K562 (cell line): ENCODE results near the gene HOXA10. TPM values are rescaled to one million over a fixed set of nuclear protein-coding genes. Genes with fewer than 3 reads are reported as not detected.

Experiments used
- ATAC-seq: fragments of 200-7000 bp; cut with Tn5 transposase; 3 replicates; pipeline ENCODE4 v1.9.1; 2020; ENCODE audit warnings: moderate library complexity
- BruUV-seq: library from RNA; stranded (reverse); fragments of 400-500 nt; replicated peaks from 2 replicates; lab custom pipeline; 2021; lab: Mats Ljungman, UMichigan
- CTCF ChIA-PET: fragments of 300-600 bp; formaldehyde crosslinking; extraction: SDS; loops from one replicate; lab custom pipeline; 2021; ENCODE audit warnings: low intra/inter-chr PET ratio; lab: Yijun Ruan, JAX
- POLR2A ChIA-PET: fragments of 300-600, 350-650 bp; sonication (Branson Sonifier 250); formaldehyde crosslinking; extraction: SDS; loops from one replicate; lab custom pipeline; 2021; ENCODE audit warnings: antibody characterized with exemption, inconsistent platforms; lab: Yijun Ruan, JAX
- DNase-seq, 4 experiments: peaks; one replicate each; pipeline versions ENCODE4 v3.0.0 to v3.0.0-alpha.2; 2011 to 2018; ENCODE audit warnings: low spot score in 3 of 4, mixed read lengths in 3 of 4; ENCODE audit errors: extremely low read depth in 1 of 4
- FAIRE-seq: peaks from 2 replicates; lab custom pipeline; 2011; peaks lifted over from hg19 to GRCh38; lab: Jason Lieb, UNC
- H2AFZ ChIP-seq: 2 replicates; pipeline ENCODE4 v1.6.0; 2011; ENCODE audit warnings: low read depth, low read length, control low read depth, inconsistent platforms
- H3K27ac ChIP-seq: fragments of 200-600 bp; 3 replicates; pipeline ENCODE4 v1.8.0; 2011; ENCODE audit warnings: low read depth, mild to moderate bottlenecking, control low read depth, inconsistent platforms, low read length, moderate library complexity, mixed read lengths; ENCODE audit errors: extremely low read depth
- H3K27me3 ChIP-seq, 2 experiments: fragments of 300-600 bp in 1 of 2; 2 replicates in 1 of 2; 3 replicates in 1 of 2; pipeline versions ENCODE4 v1.6.0 to v1.8.0; 2011; ENCODE audit warnings: inconsistent platforms in 2 of 2, low read length in 2 of 2, mild to moderate bottlenecking in 1 of 2, mixed read lengths in 1 of 2, moderate library complexity in 1 of 2; ENCODE audit not compliant: control insufficient read depth in 2 of 2, insufficient read depth in 2 of 2
- H3K36me3 ChIP-seq: fragments of 300-600 bp; 3 replicates; pipeline ENCODE4 v1.8.0; 2011; ENCODE audit warnings: mild to moderate bottlenecking, low read length, inconsistent platforms; ENCODE audit not compliant: control insufficient read depth, insufficient read depth
- H3K4me1 ChIP-seq, 2 experiments: fragments of 200-600 bp in 1 of 2; replicated peaks in 1 of 2; 2 replicates in 1 of 2; 3 replicates in 1 of 2; pipeline versions ENCODE4 v1.5.1 to v1.8.0; 2011; ENCODE audit warnings: inconsistent platforms in 2 of 2, low read length in 2 of 2, mild to moderate bottlenecking in 1 of 2, mixed read lengths in 1 of 2, moderate library complexity in 1 of 2; ENCODE audit not compliant: control insufficient read depth in 2 of 2, insufficient read depth in 2 of 2
- H3K4me2 ChIP-seq: 2 replicates; pipeline ENCODE4 v1.6.1; 2011; ENCODE audit warnings: low read length, control low read depth, inconsistent platforms, mixed read lengths; ENCODE audit not compliant: insufficient read depth
- H3K4me3 ChIP-seq: fragments of 200-600 bp; sonication (generic), shearing (Covaris generic); 2 replicates; pipeline ENCODE4 v1.5.1; 2016; ENCODE audit warnings: control low read depth, inconsistent platforms
- H3K79me2 ChIP-seq: fragments of 200-600 bp; 3 replicates; pipeline ENCODE4 v1.8.0; 2011; ENCODE audit warnings: low read length, inconsistent platforms; ENCODE audit not compliant: control insufficient read depth, insufficient read depth
- H3K9ac ChIP-seq, 2 experiments: 2 replicates each; pipeline versions ENCODE4 v1.6.0 to v1.6.1; 2011; ENCODE audit warnings: low read depth in 2 of 2, low read length in 2 of 2, control low read depth in 1 of 2, inconsistent platforms in 1 of 2, mild to moderate bottlenecking in 1 of 2, mixed read lengths in 1 of 2; ENCODE audit not compliant: insufficient read depth in 1 of 2
- H3K9me1 ChIP-seq: one replicate; pipeline ENCODE4 v1.6.0; 2011; ENCODE audit warnings: inconsistent platforms, mild to moderate bottlenecking, low read length, moderate library complexity; ENCODE audit not compliant: control insufficient read depth, insufficient read depth
- H3K9me3 ChIP-seq: replicated peaks from 2 replicates; pipeline ENCODE4 v1.5.1; 2011; ENCODE audit warnings: low read depth, low read length, inconsistent platforms; ENCODE audit not compliant: control insufficient read depth, insufficient read depth
- H4K20me1 ChIP-seq: replicated peaks from 2 replicates; pipeline ENCODE4 v1.6.1; 2011; ENCODE audit warnings: low read length, inconsistent platforms, mixed read lengths; ENCODE audit not compliant: control insufficient read depth, insufficient read depth
- CHD4 ChIP-seq: fragments of 200-600 bp; sonication (generic); IDR thresholded peaks from 3 replicates; pipeline ENCODE4 v1.6.1; 2012; ENCODE audit warnings: low read depth, mild to moderate bottlenecking, mixed read lengths, low read length, inconsistent platforms; ENCODE audit not compliant: insufficient read depth, insufficient replicate concordance, poor library complexity, severe bottlenecking
- CREM ChIP-seq: IDR thresholded peaks from 2 replicates; pipeline ENCODE4 v1.6.1; 2014; ENCODE audit warnings: antibody characterized with exemption, low read depth
- IRF9 ChIP-seq: fragments of 450-650 bp; IDR thresholded peaks from 2 replicates; pipeline ENCODE4 v1.6.1; 2016; ENCODE audit warnings: missing biosample characterization, missing genetic modification characterization
- MBD1 ChIP-seq: fragments of 250-450 bp; sonication (Bioruptor Pico); IDR thresholded peaks from 2 replicates; pipeline ENCODE4 v1.8.0; 2022; ENCODE audit warnings: inconsistent platforms
- MYNN ChIP-seq, 2 experiments: sonication (generic); formaldehyde crosslinking in 1 of 2; IDR thresholded peaks; 2 replicates each; pipeline versions ENCODE4 v1.5.0 to v1.6.1; 2016 to 2020; ENCODE audit warnings: antibody characterized with exemption in 1 of 2, missing genetic modification reagents in 1 of 2
- NRF1 ChIP-seq, 2 experiments: fragments of 450-650 bp; IDR thresholded peaks in 1 of 2; conservative IDR thresholded peaks in 1 of 2; 2 replicates each; pipeline ENCODE4 v1.6.1; 2014; ENCODE audit warnings: mild to moderate bottlenecking in 2 of 2
- RAD21 ChIP-seq, 2 experiments: fragments of 250-450 bp in 1 of 2; fragments of 450-650 bp in 1 of 2; sonication (Bioruptor Pico) in 1 of 2; formaldehyde crosslinking in 1 of 2; IDR thresholded peaks in 1 of 2; conservative IDR thresholded peaks in 1 of 2; 2 replicates each; pipeline versions ENCODE4 v1.4.0 to v1.8.0; 2020 to 2022; ENCODE audit warnings: mild to moderate bottlenecking in 2 of 2, moderate library complexity in 1 of 2
- SMAD1 ChIP-seq: fragments of 150-350 bp; IDR thresholded peaks from 2 replicates; pipeline ENCODE4 v1.6.1; 2014; ENCODE audit warnings: low read length, low read depth; ENCODE audit not compliant: partially characterized antibody
- XRCC5 ChIP-seq: fragments of 200-400 bp; formaldehyde crosslinking; IDR thresholded peaks from 2 replicates; pipeline ENCODE4 v1.6.1; 2017; ENCODE audit warnings: low read depth, mild to moderate bottlenecking, low read length
- ZNF639 ChIP-seq, 2 experiments: fragments of 200-800 bp in 1 of 2; sonication (Bioruptor generic) in 1 of 2; sonication (generic) in 1 of 2; formaldehyde crosslinking in 1 of 2; IDR thresholded peaks in 1 of 2; conservative IDR thresholded peaks in 1 of 2; 2 replicates each; pipeline versions ENCODE4 v1.5.0 to v1.6.1; 2016 to 2020; ENCODE audit warnings: missing compliant biosample characterization in 1 of 2, missing genetic modification characterization in 1 of 2, missing genetic modification reagents in 1 of 2
- WGBS: fragments of 100-300 bp; shearing (Covaris generic); methylation state at CpG from one replicate; pipeline ENCODE4 v1.1.6; 2016; ENCODE audit warnings: low coverage, mixed read lengths; ENCODE audit not compliant: insufficient coverage; ENCODE audit errors: missing lambda C conversion rate; 5-methylcytosine and 5-hydroxymethylcytosine counted together
- in situ Hi-C: fragments of 300-500 bp; cut with MboI; formaldehyde crosslinking; loops from 4 replicates; pipeline ENCODE4 v1.15.0; 2018; ENCODE audit warnings: inconsistent platforms, mixed read lengths
- intact Hi-C: fragments of 100-400 bp; cut with micrococcal nuclease; formaldehyde crosslinking; loops from 2 replicates; pipeline ENCODE4 v1.14.2; 2022
- polyA plus RNA-seq, 8 experiments: library from polyadenylated mRNA; depleted of rRNA in 4 of 8; stranded (reverse) in 5 of 8; unstranded in 3 of 8; fragments of >200 nt; fragmentation: Nextera tagmentation in 2 of 8; fragmentation: Illumina TruSeq in 1 of 8; extraction: Ambion mirVana in 2 of 8; extraction: Trizol in 1 of 8; gene quantifications; 2 replicates each; pipeline versions ENCODE4 v1.2.1 to v1.2.3, GENCODE V29; 2011 to 2014; ENCODE audit warnings: inconsistent platforms in 1 of 8, missing spikeins in 1 of 8
- total RNA-seq, 7 experiments: library from RNA; depleted of rRNA in 6 of 7; stranded (reverse); fragments of >200 nt in 6 of 7; fragmentation: Illumina TruSeq in 2 of 7; extraction: Trizol in 2 of 7; gene quantifications; 2 replicates each; pipeline versions ENCODE4 v1.2.1 to v1.2.3, GENCODE V29; 2011 to 2021; ENCODE audit warnings: low replicate concordance in 1 of 7

The HOXA10 gene
- total and polyA plus RNA-seq, 9 of the 15 experiments (the other 6 are each of a cell fraction or from before 2014, with no cell fraction given), result not detected

GRCh38 chr7:27150568-27151340, 23.4 kb downstream of the HOXA10 start:
- no peaks in the 10 kb centered on the region for H4K20me1 ChIP-seq
- intact Hi-C loops, result no loop called here
- no peak overlapping the region for H3K4me3 ChIP-seq
- POLR2A ChIA-PET, result interaction anchor here (1.0 kb wide), 1 partner anchor 11 kb away, joined by 5 read pairs; no protein-coding TSS in a partner anchor
- H2AFZ ChIP-seq, result no peak overlapping the region
- CTCF ChIA-PET, result interaction anchor here (0.6 to 1.0 kb wide), 2 partner anchors 16 to 773 kb away, joined by 3 read pairs; no protein-coding TSS in a partner anchor
- ATAC-seq (peak; percentile 96), DNase-seq (peak; percentile 54 to 80 (median 75)), FAIRE-seq (no peak)
- in situ Hi-C loops, result loop anchor here (25.0 kb wide), 3 partner anchors 638 to 1263 kb away; no protein-coding TSS in a partner anchor
- H3K36me3 ChIP-seq, result no peaks in the 10 kb centered on the region
- H3K27me3 ChIP-seq, result peaks cover 53 to 91% of the 10 kb centered on the region in 2 experiments
- peaks cover 0 to 16% of the 10 kb centered on the region in 2 experiments; a peak in 2 of 5 replicates for H3K4me1 ChIP-seq
- H3K79me2 ChIP-seq, result no peaks in the 10 kb centered on the region
- 7% methylated on average over 50 of the region's 58 CpGs for WGBS
- no peak overlapping the region for H3K9ac ChIP-seq
- no peaks in the 10 kb centered on the region for H3K9me3 ChIP-seq
- no peaks in the 10 kb centered on the region for H3K9me1 ChIP-seq
- no TSS peak for BruUV-seq
- no peak overlapping the region; the same call in 1 of the 2 replicates for H3K4me2 ChIP-seq
- H3K27ac ChIP-seq, result no peak overlapping the region
- TF ChIP-seq RAD21 (CRISPR knock-in tag; conservative IDR thresholded peaks at IDR 0.05 in 1 of 2, IDR thresholded peaks at IDR 0.05 in 1 of 2), result peak in 1 of 2 experiments; percentile 54; a peak in 3 of 4 replicates
- TF ChIP-seq NRF1 (conservative IDR thresholded peaks at IDR 0.05 in 1 of 2, IDR thresholded peaks at IDR 0.05 in 1 of 2), result 0 out of 4 replicates have a peak, but pooled peaks of 1 of the 2 experiments have one; percentile 12
- TF ChIP-seq MYNN (IDR thresholded peaks at IDR 0.05), result no peak
- no peak for TF ChIP-seq MYNN (CRISPR knock-in tag; IDR thresholded peaks at IDR 0.05)
- no peak for TF ChIP-seq SMAD1
- TF ChIP-seq CREM, result 0 out of 2 replicates have a peak, but pooled peaks have one; percentile 24
- TF ChIP-seq MBD1 (CRISPR knock-in tag), result peak; percentile 87; the same call in 1 of the 2 replicates
- 0 out of 2 replicates have a peak, but pooled peaks have one; percentile 49 for TF ChIP-seq XRCC5
- no peak for TF ChIP-seq IRF9 (tag)
- TF ChIP-seq ZNF639 (CRISPR knock-in tag; conservative IDR thresholded peaks at IDR 0.05 in 1 of 2, IDR thresholded peaks at IDR 0.05 in 1 of 2), result no peak
- no peak for TF ChIP-seq CHD4
